Ishikawa (cell line): ENCODE data around the gene HARBI1.

Experiments used
- CEBPB ChIP-seq: IDR thresholded peaks from 2 replicates; pipeline ENCODE4 v1.6.1; 2012
- CREB1 ChIP-seq: IDR thresholded peaks from 2 replicates; pipeline ENCODE4 v1.6.1; 2012; ENCODE audit warnings: low read depth
- EP300 ChIP-seq: IDR thresholded peaks from 2 replicates; pipeline ENCODE4 v1.6.1; 2012; ENCODE audit warnings: borderline replicate concordance
- FOXM1 ChIP-seq: IDR thresholded peaks from 2 replicates; pipeline ENCODE4 v1.6.1; 2012; ENCODE audit warnings: low read depth, borderline replicate concordance
- NFIC ChIP-seq: IDR thresholded peaks from 2 replicates; pipeline ENCODE4 v1.6.1; 2012
- RAD21 ChIP-seq: IDR thresholded peaks from 2 replicates; pipeline ENCODE4 v1.6.1; 2012; ENCODE audit warnings: low read depth
- TAF1 ChIP-seq: IDR thresholded peaks from 2 replicates; pipeline ENCODE4 v1.6.1; 2012; ENCODE audit warnings: low read depth, mild to moderate bottlenecking
- TCF12 ChIP-seq: IDR thresholded peaks from 2 replicates; pipeline ENCODE4 v1.6.1; 2012; ENCODE audit warnings: low read depth
- TEAD4 ChIP-seq: IDR thresholded peaks from 2 replicates; pipeline ENCODE4 v1.6.1; 2012
- YY1 ChIP-seq: IDR thresholded peaks from 2 replicates; pipeline ENCODE4 v1.6.1; 2012; ENCODE audit warnings: low read depth
- ZBTB7A ChIP-seq: IDR thresholded peaks from 2 replicates; pipeline ENCODE4 v1.6.1; 2012; ENCODE audit warnings: low read depth
- TF ChIP-seq, protein P1 (sequence below): IDR thresholded peaks from 2 replicates; pipeline ENCODE4 v1.6.1; 2012
- TF ChIP-seq, protein P2 (sequence below): IDR thresholded peaks from 2 replicates; pipeline ENCODE4 v1.6.1; 2012; ENCODE audit warnings: low read depth, mild to moderate bottlenecking
- TF ChIP-seq, protein P3 (sequence below): IDR thresholded peaks from 2 replicates; pipeline ENCODE4 v1.6.1; 2012

DNA sequence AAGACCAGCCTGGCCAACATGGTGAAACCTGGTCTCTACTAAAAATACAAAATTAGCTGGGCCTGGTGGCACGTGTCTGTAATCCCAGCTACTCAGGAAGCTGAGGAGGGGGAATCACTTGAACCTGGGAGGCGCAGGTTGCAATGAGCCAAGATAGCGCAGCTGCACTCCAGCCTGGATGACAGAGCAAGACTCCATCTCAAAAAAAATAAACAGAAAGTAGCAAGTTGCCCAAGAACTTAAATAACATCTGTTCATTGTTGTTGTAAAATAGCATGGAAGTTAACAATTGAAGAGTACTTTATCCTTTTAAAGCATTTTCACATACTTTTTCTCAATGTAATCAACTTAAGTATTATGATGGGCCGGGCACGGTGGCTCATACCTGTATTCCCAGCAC, 28.9 kb downstream of the HARBI1 start:
- TF ChIP-seq, protein P1, sequence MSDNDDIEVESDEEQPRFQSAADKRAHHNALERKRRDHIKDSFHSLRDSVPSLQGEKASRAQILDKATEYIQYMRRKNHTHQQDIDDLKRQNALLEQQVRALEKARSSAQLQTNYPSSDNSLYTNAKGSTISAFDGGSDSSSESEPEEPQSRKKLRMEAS: no peak
- TF ChIP-seq CREB1 (no peak), RAD21 (no peak), CEBPB (no peak), EP300 (no peak), TAF1 (no peak), TCF12 (no peak), ZBTB7A (no peak), NFIC (no peak), YY1 (no peak), FOXM1 (no peak), TEAD4 (no peak)
- TF ChIP-seq, protein P2, sequence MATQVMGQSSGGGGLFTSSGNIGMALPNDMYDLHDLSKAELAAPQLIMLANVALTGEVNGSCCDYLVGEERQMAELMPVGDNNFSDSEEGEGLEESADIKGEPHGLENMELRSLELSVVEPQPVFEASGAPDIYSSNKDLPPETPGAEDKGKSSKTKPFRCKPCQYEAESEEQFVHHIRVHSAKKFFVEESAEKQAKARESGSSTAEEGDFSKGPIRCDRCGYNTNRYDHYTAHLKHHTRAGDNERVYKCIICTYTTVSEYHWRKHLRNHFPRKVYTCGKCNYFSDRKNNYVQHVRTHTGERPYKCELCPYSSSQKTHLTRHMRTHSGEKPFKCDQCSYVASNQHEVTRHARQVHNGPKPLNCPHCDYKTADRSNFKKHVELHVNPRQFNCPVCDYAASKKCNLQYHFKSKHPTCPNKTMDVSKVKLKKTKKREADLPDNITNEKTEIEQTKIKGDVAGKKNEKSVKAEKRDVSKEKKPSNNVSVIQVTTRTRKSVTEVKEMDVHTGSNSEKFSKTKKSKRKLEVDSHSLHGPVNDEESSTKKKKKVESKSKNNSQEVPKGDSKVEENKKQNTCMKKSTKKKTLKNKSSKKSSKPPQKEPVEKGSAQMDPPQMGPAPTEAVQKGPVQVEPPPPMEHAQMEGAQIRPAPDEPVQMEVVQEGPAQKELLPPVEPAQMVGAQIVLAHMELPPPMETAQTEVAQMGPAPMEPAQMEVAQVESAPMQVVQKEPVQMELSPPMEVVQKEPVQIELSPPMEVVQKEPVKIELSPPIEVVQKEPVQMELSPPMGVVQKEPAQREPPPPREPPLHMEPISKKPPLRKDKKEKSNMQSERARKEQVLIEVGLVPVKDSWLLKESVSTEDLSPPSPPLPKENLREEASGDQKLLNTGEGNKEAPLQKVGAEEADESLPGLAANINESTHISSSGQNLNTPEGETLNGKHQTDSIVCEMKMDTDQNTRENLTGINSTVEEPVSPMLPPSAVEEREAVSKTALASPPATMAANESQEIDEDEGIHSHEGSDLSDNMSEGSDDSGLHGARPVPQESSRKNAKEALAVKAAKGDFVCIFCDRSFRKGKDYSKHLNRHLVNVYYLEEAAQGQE: no peak
- TF ChIP-seq, protein P3, sequence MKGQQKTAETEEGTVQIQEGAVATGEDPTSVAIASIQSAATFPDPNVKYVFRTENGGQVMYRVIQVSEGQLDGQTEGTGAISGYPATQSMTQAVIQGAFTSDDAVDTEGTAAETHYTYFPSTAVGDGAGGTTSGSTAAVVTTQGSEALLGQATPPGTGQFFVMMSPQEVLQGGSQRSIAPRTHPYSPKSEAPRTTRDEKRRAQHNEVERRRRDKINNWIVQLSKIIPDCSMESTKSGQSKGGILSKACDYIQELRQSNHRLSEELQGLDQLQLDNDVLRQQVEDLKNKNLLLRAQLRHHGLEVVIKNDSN: no peak
